Peyer's patch (tissue), 4 donors: ENCODE measurements around the gene MTHFSD. TPM values are rescaled to one million over a fixed set of nuclear protein-coding genes. Genes with fewer than 3 reads are reported as not detected.

ENCODE experiments used
- DNase-seq, 3 donors: peaks; one replicate each; pipeline ENCODE4 v3.0.0-alpha.2; 2017 to 2019
- H3K27ac ChIP-seq, 4 donors: fragments of 200-600 bp; sonication (generic); one replicate each; pipeline ENCODE4 v1.5.1; 2016 to 2019
- H3K27me3 ChIP-seq, 2 donors: fragments of 200-600 bp; sonication (generic); one replicate each; pipeline ENCODE4 v1.5.1; 2019
- H3K36me3 ChIP-seq, 3 donors: fragments of 200-600 bp; sonication (generic); one replicate each; pipeline ENCODE4 v1.5.1; 2016 to 2019
- H3K4me1 ChIP-seq, 4 donors: fragments of 200-600 bp; sonication (generic); one replicate each; pipeline ENCODE4 v1.5.1; 2016 to 2019
- H3K4me3 ChIP-seq, 4 donors: fragments of 200-600 bp; sonication (generic); 1 replicate in 3 of 4; 2 replicates in 1 of 4; pipeline ENCODE4 v1.5.1; 2016 to 2019; ENCODE audit warnings: mild to moderate bottlenecking in 1 of 4
- H3K9me3 ChIP-seq, 4 donors: fragments of 200-600 bp; sonication (generic); one replicate each; pipeline ENCODE4 v1.5.1; 2016 to 2019; ENCODE audit warnings: mild to moderate bottlenecking in 1 of 4
- POLR2A ChIP-seq, 2 donors: fragments of 450-650 bp; IDR thresholded peaks; one replicate each; pipeline ENCODE4 v1.5.1; 2017; ENCODE audit warnings: antibody characterized with exemption in 2 of 2, mild to moderate bottlenecking in 2 of 2, moderate library complexity in 2 of 2
- total RNA-seq, 4 donors: library from RNA; depleted of rRNA; stranded (reverse); fragments of >200 nt; gene quantifications; one replicate each; pipeline ENCODE4 v1.1.0, GENCODE V29; 2016
- TF ChIP-seq, protein P1 (sequence below), 6 experiments: fragments of 450-650 bp in 4 of 6; fragments of 200-600 bp in 2 of 6; sonication (generic) in 1 of 6; IDR thresholded peaks; one replicate each; pipeline ENCODE4 v1.5.1; 2017 to 2019; ENCODE audit warnings: antibody characterized with exemption in 6 of 6, mild to moderate bottlenecking in 3 of 6, moderate library complexity in 1 of 6

MTHFSD gene
- total RNA-seq, 4 donors from 2014 or later, result 18.2 to 35.4 (median 21.9) TPM

DNA sequence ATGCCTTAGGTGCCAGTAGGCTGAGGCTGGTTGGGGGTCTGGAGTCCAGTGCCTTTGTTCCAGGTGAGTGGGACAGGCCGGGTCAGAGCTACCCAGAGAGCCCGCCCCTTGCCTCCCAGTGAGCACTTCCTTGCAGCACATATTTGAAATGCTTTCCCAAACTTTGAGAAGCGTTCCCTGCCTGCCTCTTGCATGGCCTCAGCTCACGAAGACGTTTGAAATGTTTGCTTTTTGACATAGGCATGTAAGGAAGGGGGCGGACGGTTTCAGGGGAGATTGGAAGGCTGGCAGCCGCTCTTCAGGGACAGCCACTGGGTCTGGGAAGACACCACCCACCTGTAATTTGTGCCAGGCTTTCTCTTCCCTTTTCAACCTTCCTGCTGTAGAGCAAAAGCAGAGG lies 18.2 kb upstream of the MTHFSD start:
- DNase-seq, result no peak
- Histone ChIP-seq H3K9me3 (no peaks in the 10 kb centered on the region), H3K27me3 (peaks cover 0 to 42% of the 10 kb centered on the region in 2 donors), H3K27ac (no peak overlapping the region), H3K4me1 (peaks cover 0 to 7% (median 0%) of the 10 kb centered on the region in 4 donors), H3K36me3 (no peaks in the 10 kb centered on the region), H3K4me3 (no peak overlapping the region)
- TF ChIP-seq, protein P1, sequence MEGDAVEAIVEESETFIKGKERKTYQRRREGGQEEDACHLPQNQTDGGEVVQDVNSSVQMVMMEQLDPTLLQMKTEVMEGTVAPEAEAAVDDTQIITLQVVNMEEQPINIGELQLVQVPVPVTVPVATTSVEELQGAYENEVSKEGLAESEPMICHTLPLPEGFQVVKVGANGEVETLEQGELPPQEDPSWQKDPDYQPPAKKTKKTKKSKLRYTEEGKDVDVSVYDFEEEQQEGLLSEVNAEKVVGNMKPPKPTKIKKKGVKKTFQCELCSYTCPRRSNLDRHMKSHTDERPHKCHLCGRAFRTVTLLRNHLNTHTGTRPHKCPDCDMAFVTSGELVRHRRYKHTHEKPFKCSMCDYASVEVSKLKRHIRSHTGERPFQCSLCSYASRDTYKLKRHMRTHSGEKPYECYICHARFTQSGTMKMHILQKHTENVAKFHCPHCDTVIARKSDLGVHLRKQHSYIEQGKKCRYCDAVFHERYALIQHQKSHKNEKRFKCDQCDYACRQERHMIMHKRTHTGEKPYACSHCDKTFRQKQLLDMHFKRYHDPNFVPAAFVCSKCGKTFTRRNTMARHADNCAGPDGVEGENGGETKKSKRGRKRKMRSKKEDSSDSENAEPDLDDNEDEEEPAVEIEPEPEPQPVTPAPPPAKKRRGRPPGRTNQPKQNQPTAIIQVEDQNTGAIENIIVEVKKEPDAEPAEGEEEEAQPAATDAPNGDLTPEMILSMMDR (IDR thresholded peaks at IDR 0.05), result no peak
- TF ChIP-seq POLR2A (IDR thresholded peaks at IDR 0.05), result no peak

DNA sequence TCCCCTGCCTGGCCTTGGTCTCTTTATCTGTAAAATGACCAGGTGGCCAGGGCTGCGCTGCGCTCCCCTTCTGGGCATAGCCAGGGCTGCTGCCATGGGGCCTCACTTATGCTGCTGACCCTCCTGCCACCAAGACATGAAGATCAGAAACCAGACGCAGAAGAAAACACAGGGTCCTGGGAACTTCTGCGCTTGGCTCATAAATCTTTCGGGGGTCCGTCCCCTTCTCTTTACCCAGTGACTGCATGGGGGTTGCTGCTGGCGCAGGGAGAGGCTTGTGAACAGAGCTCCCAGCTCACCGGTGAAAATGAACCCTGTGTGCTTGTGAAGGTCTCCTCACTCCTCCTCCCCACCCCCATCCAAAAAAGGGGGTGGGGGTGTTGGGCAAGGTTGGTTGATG lies 17.6 kb upstream of the MTHFSD start:
- no peak overlapping the region for H3K27ac ChIP-seq
- H3K4me3 ChIP-seq, result no peak overlapping the region
- H3K36me3 ChIP-seq, result no peaks in the 10 kb centered on the region
- no peaks in the 10 kb centered on the region for H3K9me3 ChIP-seq
- peaks cover 0 to 46% of the 10 kb centered on the region in 2 donors for H3K27me3 ChIP-seq
- H3K4me1 ChIP-seq, result peaks cover 0 to 7% (median 0%) of the 10 kb centered on the region in 4 donors
- no peak for TF ChIP-seq POLR2A (IDR thresholded peaks at IDR 0.05)
- TF ChIP-seq, protein P1 (IDR thresholded peaks at IDR 0.05), result no peak
- DNase-seq, result no peak

DNA sequence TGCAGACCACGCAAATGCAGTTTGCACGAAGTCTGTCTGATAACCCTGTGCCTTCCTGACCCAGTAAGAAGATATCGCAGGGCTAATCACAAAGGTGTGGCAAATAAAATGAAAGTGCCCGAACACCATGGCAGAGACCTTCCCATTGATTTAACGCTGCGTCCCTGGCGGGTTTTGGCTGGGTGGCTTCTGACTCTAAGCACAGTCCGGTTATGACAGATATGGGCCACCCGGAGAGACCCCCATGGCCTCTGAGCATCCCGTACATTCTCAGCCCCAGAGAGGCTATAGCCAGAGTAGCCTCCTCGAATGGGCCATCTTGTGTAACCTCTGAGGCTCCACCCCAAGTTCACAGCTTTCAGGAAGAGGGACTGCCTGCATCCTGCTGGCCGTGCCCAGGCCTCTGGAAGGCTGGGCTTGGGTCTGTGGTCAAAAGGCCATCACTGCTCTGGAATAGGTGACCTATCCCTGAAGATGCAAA lies 17.0 kb upstream of the MTHFSD start:
- no peaks in the 10 kb centered on the region for H3K36me3 ChIP-seq
- H3K9me3 ChIP-seq, result no peaks in the 10 kb centered on the region
- peaks cover 0 to 49% of the 10 kb centered on the region in 2 donors for H3K27me3 ChIP-seq
- no peak for TF ChIP-seq POLR2A (IDR thresholded peaks at IDR 0.05)
- TF ChIP-seq, protein P1 (IDR thresholded peaks at IDR 0.05), result no peak
- no peak for DNase-seq
- peaks cover 0 to 10% (median 1%) of the 10 kb centered on the region in 4 donors for H3K4me1 ChIP-seq
- no peak overlapping the region for H3K4me3 ChIP-seq
- H3K27ac ChIP-seq, result no peak overlapping the region

DNA sequence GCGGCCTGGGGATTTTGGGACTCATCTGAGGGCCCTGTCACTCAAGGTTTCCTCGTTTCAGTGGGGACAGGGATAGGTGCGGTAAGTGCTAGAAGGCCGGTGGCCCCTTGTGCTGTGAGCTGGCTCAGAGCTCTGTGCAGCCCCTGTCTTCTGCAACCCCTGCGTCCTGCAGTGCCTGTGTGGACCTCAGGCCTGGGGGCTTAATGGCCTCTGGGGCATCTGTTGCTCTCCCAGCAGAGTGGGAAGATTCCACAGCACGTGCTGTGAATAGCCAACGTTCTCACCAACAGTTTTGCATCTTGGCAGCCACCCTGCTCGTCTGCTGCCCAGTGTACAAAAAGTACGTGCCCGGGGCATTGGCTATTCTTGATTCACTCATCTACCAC lies 16.5 kb upstream of the MTHFSD start:
- H3K36me3 ChIP-seq, result no peaks in the 10 kb centered on the region
- peaks cover 0 to 46% of the 10 kb centered on the region in 2 donors for H3K27me3 ChIP-seq
- H3K27ac ChIP-seq, result no peak overlapping the region
- H3K4me3 ChIP-seq, result no peak overlapping the region
- no peak for TF ChIP-seq POLR2A (IDR thresholded peaks at IDR 0.05)
- TF ChIP-seq, protein P1 (IDR thresholded peaks at IDR 0.05), result no peak
- H3K4me1 ChIP-seq, result peaks cover 0 to 8% (median 4%) of the 10 kb centered on the region in 4 donors
- DNase-seq, result no peak
- H3K9me3 ChIP-seq, result no peaks in the 10 kb centered on the region

- TF ChIP-seq, protein P1 (IDR thresholded peaks at IDR 0.05), result no peak
- TF ChIP-seq POLR2A (IDR thresholded peaks at IDR 0.05), result no peak
- Histone ChIP-seq H3K36me3 (no peaks in the 10 kb centered on the region), H3K4me1 (peaks cover 0 to 8% (median 4%) of the 10 kb centered on the region in 4 donors), H3K27me3 (peaks cover 0 to 48% of the 10 kb centered on the region in 2 donors), H3K4me3 (no peak overlapping the region), H3K27ac (no peak overlapping the region), H3K9me3 (no peaks in the 10 kb centered on the region)
- DNase-seq, result no peak
These were observed 15.8 kb upstream of the MTHFSD start for GRCh38 chr16:86570558-86571529.
